A549 (cell line): ENCODE results near the gene SMOC1. TPM values are rescaled to one million over a fixed set of nuclear protein-coding genes. Genes with fewer than 3 reads are reported as not detected.

Source experiments
- ATAC-seq, 2 experiments: fragments of 200-7000 bp in 1 of 2; fragments of >200 bp in 1 of 2; cut with Nextera tagmentation in 1 of 2; cut with Tn5 transposase in 1 of 2; 3 replicates each; pipeline versions ENCODE4 v1.8.0 to v1.9.1; 2018 to 2020; ENCODE audit warnings: mild to moderate bottlenecking in 1 of 2, moderate library complexity in 1 of 2
- CTCF ChIA-PET: fragments of 300-600 bp; sonication (Branson Sonifier 250); formaldehyde crosslinking; extraction: SDS; loops from one replicate; lab custom pipeline; 2021; ENCODE audit warnings: antibody characterized with exemption, inconsistent platforms; lab: Yijun Ruan, JAX
- POLR2A ChIA-PET: fragments of 350-600 bp; formaldehyde crosslinking; extraction: SDS; loops from one replicate; lab custom pipeline; 2021; ENCODE audit warnings: antibody characterized with exemption, inconsistent platforms; lab: Yijun Ruan, JAX
- DNase-seq, 2 experiments: peaks; one replicate each; pipeline versions ENCODE4 v3.0.0 to v3.0.0-alpha.2; 2011 to 2016; ENCODE audit warnings: low read depth in 1 of 2, low spot score in 1 of 2
- FAIRE-seq: peaks from 2 replicates; lab custom pipeline; 2011; peaks lifted over from hg19 to GRCh38; lab: Jason Lieb, UNC
- H3K27ac ChIP-seq, 2 experiments: fragments of >200 bp; sonication (Bioruptor Twin); formaldehyde crosslinking; 3 replicates each; pipeline ENCODE4 v1.5.1; 2016 to 2017
- H3K4me1 ChIP-seq: fragments of >200 bp; sonication (Bioruptor Twin); formaldehyde crosslinking; 3 replicates; pipeline ENCODE4 v1.6.1; 2016
- H3K4me2 ChIP-seq: fragments of >200 bp; sonication (Bioruptor Twin); formaldehyde crosslinking; 3 replicates; pipeline ENCODE4 v1.6.1; 2016
- H3K4me3 ChIP-seq: fragments of >200 bp; sonication (Bioruptor Twin); formaldehyde crosslinking; 3 replicates; pipeline ENCODE4 v1.5.1; 2016
- H3K9me3 ChIP-seq: fragments of >200 bp; sonication (Bioruptor Twin); formaldehyde crosslinking; 3 replicates; pipeline ENCODE4 v1.6.1; 2016
- BHLHE40 ChIP-seq: IDR thresholded peaks from 2 replicates; pipeline ENCODE4 v1.6.1; 2012; ENCODE audit warnings: low read depth, low read length, inconsistent platforms
- CBX2 ChIP-seq: fragments of 200-600 bp; sonication (generic); IDR thresholded peaks from 2 replicates; pipeline ENCODE4 v1.6.1; 2016; ENCODE audit warnings: low read depth, mild to moderate bottlenecking, borderline replicate concordance
- CEBPB ChIP-seq, 2 experiments: fragments of >200 bp in 1 of 2; sonication (Bioruptor Twin) in 1 of 2; formaldehyde crosslinking in 1 of 2; IDR thresholded peaks; 2 replicates each; pipeline ENCODE4 v1.6.1; 2012 to 2016
- CHD4 ChIP-seq: fragments of 200-600 bp; sonication (generic); IDR thresholded peaks from 2 replicates; pipeline ENCODE4 v1.6.1; 2016; ENCODE audit warnings: antibody characterized with exemption, mild to moderate bottlenecking, borderline replicate concordance
- EHMT2 ChIP-seq: fragments of 200-600 bp; sonication (generic); IDR thresholded peaks from 2 replicates; pipeline ENCODE4 v1.6.1; 2016; ENCODE audit warnings: antibody characterized with exemption, low read depth, mild to moderate bottlenecking, moderate library complexity
- ELK1 ChIP-seq: fragments of 150-350 bp; IDR thresholded peaks from 2 replicates; pipeline ENCODE4 v1.6.1; 2014; ENCODE audit warnings: low read depth, mild to moderate bottlenecking, low read length
- EP300 ChIP-seq, 2 experiments: fragments of >200 bp; sonication (Bioruptor Twin); formaldehyde crosslinking; IDR thresholded peaks; 2 replicates in 1 of 2; 3 replicates in 1 of 2; pipeline ENCODE4 v1.6.1; 2016 to 2017
- FOSB ChIP-seq: fragments of 250-450 bp; sonication (Bioruptor Pico); IDR thresholded peaks from 2 replicates; pipeline ENCODE4 v1.5.0; 2020; ENCODE audit warnings: mild to moderate bottlenecking, moderate library complexity
- FOSL2 ChIP-seq, 2 experiments: fragments of 450-650 bp in 1 of 2; fragments of >200 bp in 1 of 2; sonication (Bioruptor Twin) in 1 of 2; formaldehyde crosslinking; IDR thresholded peaks; 2 replicates each; pipeline versions ENCODE4 v1.5.0 to v1.6.1; 2016 to 2020; ENCODE audit warnings: mild to moderate bottlenecking in 1 of 2, moderate library complexity in 1 of 2
- FOXS1 ChIP-seq: fragments of 250-450 bp; sonication (Bioruptor Pico); IDR thresholded peaks from 2 replicates; pipeline ENCODE4 v1.5.0; 2020; ENCODE audit warnings: mild to moderate bottlenecking, moderate library complexity
- GATA3 ChIP-seq: IDR thresholded peaks from 2 replicates; pipeline ENCODE4 v1.6.1; 2012; ENCODE audit warnings: borderline replicate concordance
- HEYL ChIP-seq: fragments of 250-450 bp; sonication (Bioruptor Pico); IDR thresholded peaks from 2 replicates; pipeline ENCODE4 v1.8.0; 2021; ENCODE audit warnings: mild to moderate bottlenecking, moderate library complexity
- HMGXB4 ChIP-seq: fragments of 250-450 bp; sonication (Bioruptor Pico); IDR thresholded peaks from 2 replicates; pipeline ENCODE4 v1.5.0; 2021; ENCODE audit warnings: mild to moderate bottlenecking, moderate library complexity, borderline replicate concordance
- HOXA7 ChIP-seq: fragments of 250-450 bp; sonication (Bioruptor Pico); IDR thresholded peaks from 2 replicates; pipeline ENCODE4 v1.5.0; 2020; ENCODE audit warnings: mild to moderate bottlenecking, moderate library complexity
- HOXB5 ChIP-seq: fragments of 250-450 bp; sonication (Bioruptor Pico); IDR thresholded peaks from 2 replicates; pipeline ENCODE4 v1.5.0; 2020; ENCODE audit warnings: mild to moderate bottlenecking, moderate library complexity
- JUN ChIP-seq, 2 experiments: fragments of >200 bp; sonication (Bioruptor Twin); formaldehyde crosslinking; IDR thresholded peaks; 2 replicates in 1 of 2; 3 replicates in 1 of 2; pipeline ENCODE4 v1.6.1; 2016 to 2017
- JUNB ChIP-seq: fragments of >200 bp; sonication (Bioruptor Twin); formaldehyde crosslinking; IDR thresholded peaks from 2 replicates; pipeline ENCODE4 v1.6.1; 2016
- MAFK ChIP-seq: fragments of 450-650 bp; IDR thresholded peaks from 2 replicates; pipeline ENCODE4 v1.6.1; 2014; ENCODE audit not compliant: partially characterized antibody
- MAX ChIP-seq: IDR thresholded peaks from 2 replicates; pipeline ENCODE4 v1.6.1; 2012
- NR3C1 ChIP-seq: fragments of >200 bp; sonication (Bioruptor Twin); formaldehyde crosslinking; IDR thresholded peaks from 3 replicates; pipeline ENCODE4 v1.6.1; 2017
- PHF8 ChIP-seq: fragments of 200-600 bp; sonication (generic); IDR thresholded peaks from 2 replicates; pipeline ENCODE4 v1.6.1; 2016; ENCODE audit warnings: low read depth, mild to moderate bottlenecking, antibody characterized with exemption, moderate library complexity, borderline replicate concordance
- POLR2A ChIP-seq: IDR thresholded peaks from 2 replicates; pipeline ENCODE4 v1.6.1; 2012; ENCODE audit warnings: mild to moderate bottlenecking, low read length
- RARB ChIP-seq: fragments of 250-450 bp; sonication (Bioruptor Pico); IDR thresholded peaks from 2 replicates; pipeline ENCODE4 v1.8.0; 2021; ENCODE audit warnings: mild to moderate bottlenecking, moderate library complexity
- RCOR1 ChIP-seq: fragments of 150-350 bp; IDR thresholded peaks from 2 replicates; pipeline ENCODE4 v1.6.1; 2014; ENCODE audit warnings: antibody characterized with exemption, low read length, low read depth
- REST ChIP-seq: fragments of 200-600 bp; sonication (generic); IDR thresholded peaks from 2 replicates; pipeline ENCODE4 v1.6.1; 2016; ENCODE audit warnings: antibody characterized with exemption, mild to moderate bottlenecking, moderate library complexity
- RFX5 ChIP-seq: fragments of 450-650 bp; IDR thresholded peaks from 2 replicates; pipeline ENCODE4 v1.7.1; 2014; ENCODE audit warnings: antibody characterized with exemption, mild to moderate bottlenecking, moderate library complexity
- SMC3 ChIP-seq: fragments of >200 bp; sonication (Bioruptor Twin); formaldehyde crosslinking; IDR thresholded peaks from 3 replicates; pipeline ENCODE4 v1.6.1; 2018; ENCODE audit warnings: inconsistent platforms
- SREBF2 ChIP-seq: fragments of 450-650 bp; IDR thresholded peaks from 2 replicates; pipeline ENCODE4 v1.6.1; 2014; ENCODE audit warnings: mild to moderate bottlenecking, moderate library complexity
- TFCP2L1 ChIP-seq: fragments of 250-450 bp; sonication (Bioruptor Pico); IDR thresholded peaks from 2 replicates; pipeline ENCODE4 v1.5.0; 2021; ENCODE audit warnings: mild to moderate bottlenecking
- TP53 ChIP-seq: fragments of 250-450 bp; sonication (Bioruptor Pico); IDR thresholded peaks from 2 replicates; pipeline ENCODE4 v1.5.0; 2021; ENCODE audit warnings: mild to moderate bottlenecking, moderate library complexity
- ZFP36 ChIP-seq: fragments of 450-650 bp; IDR thresholded peaks from 2 replicates; pipeline ENCODE4 v1.6.1; 2014; ENCODE audit warnings: borderline replicate concordance; ENCODE audit not compliant: partially characterized antibody
- WGBS: methylation state at CpG from one replicate; pipeline ENCODE4 v1.1.6; 2017; ENCODE audit errors: missing lambda C conversion rate; 5-methylcytosine and 5-hydroxymethylcytosine counted together
- polyA plus RNA-seq, 4 experiments: library from polyadenylated mRNA; depleted of rRNA in 3 of 4; stranded (reverse); fragments of >200 nt; fragmentation: RNase III in 1 of 4; extraction: RNeasy Plus Mini Kit Qiagen cat#74134 plus additional on column Dnase treatment in 1 of 4; gene quantifications; 2 replicates in 3 of 4; 3 replicates in 1 of 4; pipeline ENCODE4 v1.2.3, GENCODE V29; 2011 to 2017
- TF ChIP-seq, protein P1 (sequence below): fragments of >200 bp; sonication (Bioruptor Twin); formaldehyde crosslinking; IDR thresholded peaks from 3 replicates; pipeline ENCODE4 v1.5.1; 2016
- TF ChIP-seq, protein P2 (sequence below): fragments of 250-450 bp; sonication (Bioruptor Pico); IDR thresholded peaks from 2 replicates; pipeline ENCODE4 v1.5.0; 2020; ENCODE audit warnings: low read depth, mild to moderate bottlenecking, moderate library complexity

SMOC1 gene
- polyA plus RNA-seq, 2 of the 4 experiments (the other 2 are of a cell fraction) = 12.2 to 18.4 TPM

- peaks cover 61% of the 10 kb centered on the region for H3K4me1 ChIP-seq
- POLR2A ChIA-PET = interaction anchor here (1.3 to 2.8 kb wide), 2 partner anchors 58 to 120 kb away, joined by 3 to 12 read pairs; partner anchors contain the start of gene SMOC1
- DNase-seq = peak; percentile 80 to 95
- peak overlapping the region; percentile 90 to 98 for H3K27ac ChIP-seq
- CTCF ChIA-PET = interaction anchor here (0.8 to 3.5 kb wide), 8 partner anchors 15 to 181 kb away, joined by 3 to 17 read pairs (median 6); no protein-coding TSS in a partner anchor
- FAIRE-seq = peak; percentile 88
- H3K4me2 ChIP-seq = peak overlapping the region; percentile 68
- WGBS = 17% methylated on average over 10 of the region's 10 CpGs
- H3K9me3 ChIP-seq = peaks cover 2% of the 10 kb centered on the region; the same call in 1 of the 3 replicates
- no peak overlapping the region for H3K4me3 ChIP-seq
- ATAC-seq = peak; percentile 78 to 88
- TF ChIP-seq RCOR1 = no peak
- peak; percentile 64; the same call in 1 of the 2 replicates for TF ChIP-seq RARB (CRISPR knock-in tag)
- peak; percentile 99 to 100 for TF ChIP-seq JUN (IDR thresholded peaks at IDR 0.05)
- TF ChIP-seq, protein P1, sequence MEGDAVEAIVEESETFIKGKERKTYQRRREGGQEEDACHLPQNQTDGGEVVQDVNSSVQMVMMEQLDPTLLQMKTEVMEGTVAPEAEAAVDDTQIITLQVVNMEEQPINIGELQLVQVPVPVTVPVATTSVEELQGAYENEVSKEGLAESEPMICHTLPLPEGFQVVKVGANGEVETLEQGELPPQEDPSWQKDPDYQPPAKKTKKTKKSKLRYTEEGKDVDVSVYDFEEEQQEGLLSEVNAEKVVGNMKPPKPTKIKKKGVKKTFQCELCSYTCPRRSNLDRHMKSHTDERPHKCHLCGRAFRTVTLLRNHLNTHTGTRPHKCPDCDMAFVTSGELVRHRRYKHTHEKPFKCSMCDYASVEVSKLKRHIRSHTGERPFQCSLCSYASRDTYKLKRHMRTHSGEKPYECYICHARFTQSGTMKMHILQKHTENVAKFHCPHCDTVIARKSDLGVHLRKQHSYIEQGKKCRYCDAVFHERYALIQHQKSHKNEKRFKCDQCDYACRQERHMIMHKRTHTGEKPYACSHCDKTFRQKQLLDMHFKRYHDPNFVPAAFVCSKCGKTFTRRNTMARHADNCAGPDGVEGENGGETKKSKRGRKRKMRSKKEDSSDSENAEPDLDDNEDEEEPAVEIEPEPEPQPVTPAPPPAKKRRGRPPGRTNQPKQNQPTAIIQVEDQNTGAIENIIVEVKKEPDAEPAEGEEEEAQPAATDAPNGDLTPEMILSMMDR = no peak
- peak; percentile 56 for TF ChIP-seq MAX
- no peak for TF ChIP-seq BHLHE40
- peak; percentile 89; the same call in 1 of the 2 replicates for TF ChIP-seq FOXS1
- no peak for TF ChIP-seq SREBF2
- TF ChIP-seq HOXB5 = peak; percentile 93
- no peak for TF ChIP-seq ELK1
- TF ChIP-seq, protein P2, sequence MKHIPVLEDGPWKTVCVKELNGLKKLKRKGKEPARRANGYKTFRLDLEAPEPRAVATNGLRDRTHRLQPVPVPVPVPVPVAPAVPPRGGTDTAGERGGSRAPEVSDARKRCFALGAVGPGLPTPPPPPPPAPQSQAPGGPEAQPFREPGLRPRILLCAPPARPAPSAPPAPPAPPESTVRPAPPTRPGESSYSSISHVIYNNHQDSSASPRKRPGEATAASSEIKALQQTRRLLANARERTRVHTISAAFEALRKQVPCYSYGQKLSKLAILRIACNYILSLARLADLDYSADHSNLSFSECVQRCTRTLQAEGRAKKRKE (CRISPR knock-in tag) = peak; percentile 94
- no peak; the same call in 1 of the 2 replicates for TF ChIP-seq HOXA7 (CRISPR knock-in tag)
- TF ChIP-seq SMC3 = peak; percentile 71
- no peak; the same call in 1 of the 2 replicates for TF ChIP-seq TFCP2L1 (CRISPR knock-in tag)
- no peak for TF ChIP-seq HMGXB4 (CRISPR knock-in tag)
- no peak for TF ChIP-seq ZFP36
- no peak for TF ChIP-seq CBX2
- no peak for TF ChIP-seq CHD4
- TF ChIP-seq MAFK = no peak
- peak; percentile 96 for TF ChIP-seq GATA3
- TF ChIP-seq HEYL (CRISPR knock-in tag) = no peak; the same call in 1 of the 2 replicates
- TF ChIP-seq EHMT2 = no peak
- peak; percentile 97 for TF ChIP-seq FOSL2 (IDR thresholded peaks at IDR 0.05)
- peak; percentile 96 for TF ChIP-seq FOSL2 (CRISPR knock-in tag; IDR thresholded peaks at IDR 0.05)
- no peak for TF ChIP-seq RFX5
- peak; percentile 99 for TF ChIP-seq JUNB
- TF ChIP-seq CEBPB (IDR thresholded peaks at IDR 0.05) = peak; percentile 86 to 92
- TF ChIP-seq EP300 (IDR thresholded peaks at IDR 0.05) = peak; percentile 99 to 100; a peak in 4 of 5 replicates
- no peak for TF ChIP-seq REST
- TF ChIP-seq FOSB (CRISPR knock-in tag) = peak; percentile 73; the same call in 1 of the 2 replicates
- TF ChIP-seq POLR2A = no peak
- TF ChIP-seq TP53 = no peak
- no peak for TF ChIP-seq PHF8
- no peak for TF ChIP-seq NR3C1
Measured at GRCh38 chr14:69999261-69999674, 120.1 kb downstream of the SMOC1 start.
